BJ (cell line): ENCODE results near the gene TDG. TPM values are rescaled to one million over a fixed set of nuclear protein-coding genes. Genes with fewer than 3 reads are reported as not detected.

Source experiments
- CTCF ChIA-PET: fragments of 350-600 bp; formaldehyde crosslinking; extraction: SDS; loops from one replicate; lab custom pipeline; 2021; ENCODE audit warnings: antibody characterized with exemption, inconsistent platforms; lab: Yijun Ruan, JAX
- POLR2A ChIA-PET: fragments of 300-600 bp; sonication (Branson Sonifier 250); formaldehyde crosslinking; extraction: SDS; loops from one replicate; lab custom pipeline; 2021; ENCODE audit warnings: antibody characterized with exemption; lab: Charles Lee
- DNase-seq: peaks from one replicate; pipeline ENCODE4 v3.0.0-alpha.2; 2011; ENCODE audit warnings: low read depth
- H3K27me3 ChIP-seq: 2 replicates; pipeline ENCODE4 v1.6.0; 2011; ENCODE audit warnings: low read length; ENCODE audit not compliant: control insufficient read depth, insufficient read depth
- H3K36me3 ChIP-seq: 2 replicates; pipeline ENCODE4 v1.5.1; 2011; ENCODE audit warnings: low read length; ENCODE audit not compliant: control insufficient read depth, insufficient read depth
- H3K4me3 ChIP-seq: 2 replicates; pipeline ENCODE4 v1.5.1; 2011; ENCODE audit warnings: low read depth, mild to moderate bottlenecking, control low read depth, low read length
- CTCF ChIP-seq: IDR thresholded peaks from 2 replicates; pipeline ENCODE4 v1.5.1; 2011; ENCODE audit warnings: low read depth, mild to moderate bottlenecking, control low read depth, inconsistent platforms, low read length, moderate library complexity; ENCODE audit not compliant: insufficient read depth
- polyA minus RNA-seq: library from RNA; depleted of rRNA, polyadenylated mRNA; stranded (reverse); fragments of >200 nt; gene quantifications from 2 replicates; pipeline ENCODE4 v1.2.3, GENCODE V29; 2011; rRNA and poly(A)+ RNA removed
- polyA plus RNA-seq: library from polyadenylated mRNA; depleted of rRNA; stranded (reverse); fragments of >200 nt; gene quantifications from 2 replicates; pipeline ENCODE4 v1.2.3, GENCODE V29; 2011; rRNA removed

Gene TDG
- polyA plus RNA-seq (10.4 and 20.2 TPM in 2 replicates), polyA minus RNA-seq (5.8 and 6.0 TPM in 2 replicates)

- 0 out of 2 replicates have a peak, but pooled peaks have one; percentile 20 for TF ChIP-seq CTCF
- ChIA-PET CTCF (interaction anchor here (0.6 to 2.9 kb wide), 8 partner anchors 9 to 145 kb away, joined by 3 to 14 read pairs (median 4); a partner anchor contains a TSS), POLR2A (interaction anchor here (0.6 to 1.1 kb wide), 4 partner anchors 36 to 156 kb away, joined by 3 to 5 read pairs (median 3); partner anchors contain the start of gene HSP90B1)
- no peaks in the 10 kb centered on the region for H3K27me3 ChIP-seq
- no peaks in the 10 kb centered on the region for H3K36me3 ChIP-seq
- H3K4me3 ChIP-seq: peak within 1 kb of the TSS; percentile 83
- peak; percentile 90 for DNase-seq
Observed at GRCh38 chr12:103965590-103966504, at the start of gene TDG. TDG (plus strand) TSS chr12:103965872; CDS start chr12:103966038, 166 bp downstream.

DNA sequence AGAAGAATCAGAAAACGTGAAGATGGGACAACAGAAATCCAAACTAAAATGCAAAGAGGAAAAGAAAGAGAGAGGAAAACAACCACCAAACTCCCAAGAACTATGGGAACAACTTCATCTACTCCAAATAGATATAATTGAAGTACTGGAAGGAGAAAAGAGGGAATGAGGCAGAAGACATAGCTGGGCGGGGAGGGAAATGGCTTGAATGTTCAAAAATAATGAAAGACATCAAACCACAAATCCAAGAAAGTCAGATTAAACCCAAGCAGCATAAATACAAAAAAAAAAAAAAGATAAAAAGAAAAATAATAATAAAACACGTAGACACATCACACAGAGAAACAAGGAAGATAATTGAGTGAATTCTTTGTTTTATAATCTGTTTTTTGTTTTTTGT is 47.8 kb upstream of the TDG start:
- POLR2A ChIA-PET: no interaction called here
- TF ChIP-seq CTCF: no peak
- no peak for DNase-seq
- Histone ChIP-seq H3K27me3 (no peaks in the 10 kb centered on the region), H3K4me3 (no peak overlapping the region), H3K36me3 (no peaks in the 10 kb centered on the region)
- CTCF ChIA-PET: no interaction called here

- H3K4me3 ChIP-seq: no peak overlapping the region
- no peaks in the 10 kb centered on the region for H3K27me3 ChIP-seq
- no peaks in the 10 kb centered on the region for H3K36me3 ChIP-seq
- no peak for TF ChIP-seq CTCF
- DNase-seq: peak; percentile 40
- CTCF ChIA-PET: no interaction called here
- POLR2A ChIA-PET: no interaction called here
Observed at GRCh38 chr12:103924761-103925641, 40.7 kb upstream of the TDG start.

DNA sequence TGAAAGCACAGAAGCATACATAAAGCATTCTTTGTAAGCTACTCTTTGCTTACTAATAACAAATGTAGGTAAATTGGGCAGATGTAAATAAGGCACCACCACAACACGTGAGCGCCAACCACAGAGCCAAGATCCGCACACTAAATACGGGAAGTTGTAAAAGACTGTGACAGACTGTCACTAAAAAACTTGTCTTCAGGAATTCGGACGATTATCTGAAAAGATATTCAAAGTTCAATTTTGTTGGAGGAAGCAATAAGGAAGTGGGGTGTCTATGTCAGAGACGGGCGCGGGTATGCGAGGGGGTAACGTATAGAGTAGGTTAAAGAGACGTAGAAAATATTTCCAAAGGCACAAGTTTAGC is 37.0 kb upstream of the TDG start:
- no peak for TF ChIP-seq CTCF
- no peak for DNase-seq
- H3K36me3 ChIP-seq: peaks cover 2% of the 10 kb centered on the region
- peak overlapping the region; percentile 48 for H3K4me3 ChIP-seq
- ChIA-PET POLR2A (no interaction called here), CTCF (no interaction called here)
- H3K27me3 ChIP-seq: no peaks in the 10 kb centered on the region
